Measurements from ENCODE around the gene PTGIS. TPM values are rescaled to one million over a fixed set of nuclear protein-coding genes. Genes with fewer than 3 reads are reported as not detected.

PTGIS gene
- total and polyA plus RNA-seq, 2 of the 4 experiments (the other 2 are of a cell fraction): 1.6 to 2.6 TPM

GRCh38 chr20:49608752-49609670, 41.1 kb upstream of the PTGIS start:
- in situ Hi-C loops (cut with MboI; ENCODE audit: low sequenced_read_pairs): loop anchor here (5.0 to 25.0 kb wide), 3 partner anchors 67 to 478 kb away; no protein-coding TSS in a partner anchor
- peak; percentile 75 for ATAC-seq (ENCODE audit: low read depth)
- TF ChIP-seq CEBPB (IDR thresholded peaks at IDR 0.05; ENCODE audit: low read depth, low read length) (no peak), CHD1 (IDR thresholded peaks at IDR 0.05; ENCODE audit: low read depth, low read length) (no peak), NFE2L2 (IDR thresholded peaks at IDR 0.05; ENCODE audit: low read depth, low read length) (no peak), CTCF (conservative IDR thresholded peaks at IDR 0.05; ENCODE audit: low read depth, low read length) (peak; percentile 93), SMC3 (IDR thresholded peaks at IDR 0.05; ENCODE audit: low read depth, low read length) (peak; percentile 97), RAD21 (IDR thresholded peaks at IDR 0.05; ENCODE audit: low read length) (peak; percentile 97), RCOR1 (IDR thresholded peaks at IDR 0.05; ENCODE audit: insufficient replicate concordance, low read length) (no peak), USF2 (IDR thresholded peaks at IDR 0.05; ENCODE audit: low read depth, low read length) (no peak), MXI1 (IDR thresholded peaks at IDR 0.05; ENCODE audit: borderline replicate concordance, low read depth, low read length) (no peak), RFX5 (IDR thresholded peaks at IDR 0.05; ENCODE audit: low read depth, low read length) (no peak), ELK1 (IDR thresholded peaks at IDR 0.05; ENCODE audit: borderline replicate concordance, low read depth, low read length) (no peak), MAFK (IDR thresholded peaks at IDR 0.05; ENCODE audit: low read depth, low read length) (no peak), POLR2A (IDR thresholded peaks at IDR 0.05; ENCODE audit: low read depth, low read length) (0 out of 2 replicates have a peak, but pooled peaks have one; percentile 34)

More at GRCh38 chr20:49608752-49609670, 41.1 kb upstream of the PTGIS start:
- Histone ChIP-seq H2BK15ac (ENCODE audit: low read depth, low read length) (no peak overlapping the region), H3K4me1 (ENCODE audit: control insufficient read depth, insufficient read depth, low read length) (peaks cover 12% of the 10 kb centered on the region), H3K4me3 (ENCODE audit: insufficient read depth, low read depth, low read length) (no peak overlapping the region), H4K8ac (ENCODE audit: low read depth in 2 of 2, low read length in 2 of 2) (no peak overlapping the region), H2AK5ac (ENCODE audit: low read depth, low read length) (no peak overlapping the region), H3K14ac (replicated peaks; ENCODE audit: low read depth, low read length) (no peak overlapping the region), H4K5ac (ENCODE audit: low read depth, low read length) (no peak overlapping the region), H2BK120ac (ENCODE audit: low read depth, low read length) (no peak overlapping the region), H3K9me1 (ENCODE audit: insufficient read depth, low read length) (no peaks in the 10 kb centered on the region), H3K4ac (ENCODE audit: low read depth, low read length) (no peak overlapping the region), H2BK20ac (ENCODE audit: low read depth, low read length) (no peak overlapping the region), H3K9ac (ENCODE audit: low read depth, low read length) (no peak overlapping the region), H3K56ac (ENCODE audit: extremely low read depth, insufficient read depth, low read length) (no peak overlapping the region), H3K9me3 (ENCODE audit: control insufficient read depth, insufficient read depth, low read length) (no peaks in the 10 kb centered on the region), H2AFZ (replicated peaks; ENCODE audit: low read length, poor library complexity) (peak overlapping the region; percentile 60), H3K27me3 (ENCODE audit: control insufficient read depth, insufficient read depth, low read length) (peaks cover 6% of the 10 kb centered on the region; the same call in 1 of the 2 replicates), H3K4me2 (ENCODE audit: low read depth, low read length) (no peak overlapping the region), H2BK5ac (ENCODE audit: low read depth, low read length, poor library complexity, severe bottlenecking) (no peak overlapping the region), H3K18ac (ENCODE audit: low read depth, low read length) (no peak overlapping the region), H4K20me1 (ENCODE audit: insufficient read depth, low read length) (no peaks in the 10 kb centered on the region), H4K91ac (ENCODE audit: insufficient read depth, low read depth, low read length) (no peak overlapping the region), H3K79me1 (ENCODE audit: low read depth in 1 of 2, low read length in 2 of 2) (no peaks in the 10 kb centered on the region), H3K27ac (ENCODE audit: insufficient read depth, low read length) (no peak overlapping the region), H2AK9ac (replicated peaks; ENCODE audit: low read depth, low read length, poor library complexity) (peak overlapping the region; percentile 87), H3K36me3 (ENCODE audit: control insufficient read depth, insufficient read depth, low read length) (no peaks in the 10 kb centered on the region), H3K23ac (ENCODE audit: low read depth, low read length) (no peak overlapping the region)
- 1% methylated on average over 10 of the region's 17 CpGs; no CpG with 5 or more reads in 1 of the 2 experiments for WGBS, 2 experiments (ENCODE audit: extremely low coverage in 2 of 2, insufficient read length in 1 of 2)
- intact Hi-C loops (cut with micrococcal nuclease): loop anchor here (1.0 kb wide), 2 partner anchors 68 to 275 kb away; no protein-coding TSS in a partner anchor
- dilution Hi-C loops (cut with HindIII; ENCODE audit: low sequenced_read_pairs, unreplicated experiment): no loop called here
- POLR2A ChIA-PET (ENCODE audit: unreplicated experiment): no interaction called here
- no TSS peak for BruUV-seq (replicated peaks)
- CTCF ChIA-PET: interaction anchor here (0.5 to 1.9 kb wide), 11 partner anchors 13 to 264 kb away, joined by 3 to 24 read pairs (median 3); no protein-coding TSS in a partner anchor
- no peak for DNase-seq
